Measurements from ENCODE around the gene PIGA. TPM values are rescaled to one million over a fixed set of nuclear protein-coding genes. Genes with fewer than 3 reads are reported as not detected.
A peak's percentile ranks its signal among the peaks of the same experiment; 100 is the strongest.

Gene PIGA
- total RNA-seq, 1 experiment from 2014 or later: 13.9 TPM

DNA sequence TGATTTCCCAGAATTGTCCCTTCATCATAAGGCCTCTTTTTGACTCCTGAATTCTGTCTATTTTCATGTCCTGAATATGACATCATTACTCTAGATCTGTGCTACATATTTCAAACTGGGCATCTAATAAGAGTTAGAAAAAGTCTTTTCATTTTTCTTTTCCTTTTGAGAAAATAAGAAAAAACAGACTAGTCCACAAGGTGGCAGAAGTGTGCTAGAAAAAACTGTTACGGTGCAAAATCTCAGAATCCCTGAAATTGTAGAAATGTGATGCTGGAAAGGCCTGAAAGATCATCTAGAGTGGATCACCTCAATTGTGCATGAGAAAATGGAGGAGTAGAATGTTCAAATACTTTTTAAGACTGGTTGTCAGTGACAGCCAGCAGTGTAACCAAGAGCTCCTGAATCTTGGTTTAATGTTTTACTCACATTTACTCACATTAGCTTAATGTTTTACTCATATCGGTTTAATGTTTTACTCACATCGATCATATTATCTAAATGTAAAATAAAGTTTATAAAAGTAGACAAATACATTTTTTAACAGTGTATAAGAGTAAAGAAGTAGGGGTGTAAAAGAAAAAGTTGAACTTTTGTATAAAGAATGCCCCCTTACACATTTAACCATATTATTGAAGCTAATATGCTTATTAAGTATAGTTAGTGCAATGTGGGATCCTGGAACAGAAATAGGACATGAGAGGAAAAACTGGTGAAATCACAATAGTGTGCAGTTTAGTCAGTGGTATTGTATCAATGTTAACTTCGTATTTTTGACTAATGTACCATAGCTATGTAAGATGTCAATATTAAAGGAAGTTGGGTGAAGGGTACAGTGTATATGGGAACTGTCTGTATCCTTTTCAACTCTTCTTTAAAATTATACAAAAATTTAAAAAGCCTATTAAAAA, 35.1 kb downstream of the PIGA start:
- TF ChIP-seq, protein P1, sequence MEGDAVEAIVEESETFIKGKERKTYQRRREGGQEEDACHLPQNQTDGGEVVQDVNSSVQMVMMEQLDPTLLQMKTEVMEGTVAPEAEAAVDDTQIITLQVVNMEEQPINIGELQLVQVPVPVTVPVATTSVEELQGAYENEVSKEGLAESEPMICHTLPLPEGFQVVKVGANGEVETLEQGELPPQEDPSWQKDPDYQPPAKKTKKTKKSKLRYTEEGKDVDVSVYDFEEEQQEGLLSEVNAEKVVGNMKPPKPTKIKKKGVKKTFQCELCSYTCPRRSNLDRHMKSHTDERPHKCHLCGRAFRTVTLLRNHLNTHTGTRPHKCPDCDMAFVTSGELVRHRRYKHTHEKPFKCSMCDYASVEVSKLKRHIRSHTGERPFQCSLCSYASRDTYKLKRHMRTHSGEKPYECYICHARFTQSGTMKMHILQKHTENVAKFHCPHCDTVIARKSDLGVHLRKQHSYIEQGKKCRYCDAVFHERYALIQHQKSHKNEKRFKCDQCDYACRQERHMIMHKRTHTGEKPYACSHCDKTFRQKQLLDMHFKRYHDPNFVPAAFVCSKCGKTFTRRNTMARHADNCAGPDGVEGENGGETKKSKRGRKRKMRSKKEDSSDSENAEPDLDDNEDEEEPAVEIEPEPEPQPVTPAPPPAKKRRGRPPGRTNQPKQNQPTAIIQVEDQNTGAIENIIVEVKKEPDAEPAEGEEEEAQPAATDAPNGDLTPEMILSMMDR (conservative IDR thresholded peaks at IDR 0.05): peak; percentile 63
- H3K23ac ChIP-seq (ENCODE audit: insufficient read length, low read depth, low read length): no peak overlapping the region
- H2BK12ac ChIP-seq (ENCODE audit: insufficient read length, low read depth, low read length): no peak overlapping the region
- H3K23me2 ChIP-seq (ENCODE audit: insufficient read length, low read depth, low read length, poor library complexity, severe bottlenecking): no peaks in the 10 kb centered on the region
- no peak overlapping the region for H3K27ac Mint-ChIP-seq
- H2BK120ac ChIP-seq (ENCODE audit: low read depth, low read length, poor library complexity, severe bottlenecking): no peak overlapping the region
- H3K18ac ChIP-seq (ENCODE audit: insufficient read length, low read depth, low read length): no peak overlapping the region
- H3T11ph ChIP-seq (ENCODE audit: low read length): no peak overlapping the region
- no peak overlapping the region for H2BK5ac ChIP-seq (ENCODE audit: insufficient read length, low read length)
- no peak overlapping the region for H2AFZ ChIP-seq (ENCODE audit: low read length)
- no peak overlapping the region for H3K14ac ChIP-seq (ENCODE audit: insufficient read depth, low read length)
- no peak overlapping the region for H3K4me2 ChIP-seq (ENCODE audit: insufficient read depth, insufficient read length, low read length)
- no peak overlapping the region for H3K56ac ChIP-seq (ENCODE audit: insufficient read length, low read depth, low read length)
- H4K8ac ChIP-seq (replicated peaks; ENCODE audit: insufficient read length, low read depth, low read length): no peak overlapping the region
- H3K36me3 Mint-ChIP-seq (ENCODE audit: insufficient read depth in 1 of 3, low read depth in 3 of 3): no peaks in the 10 kb centered on the region; a peak in 1 of 7 replicates
- no peaks in the 10 kb centered on the region for H3K4me1 Mint-ChIP-seq
- H3K79me2 ChIP-seq (ENCODE audit: insufficient read depth, low read length): no peaks in the 10 kb centered on the region
- no peak overlapping the region for H4K5ac ChIP-seq (ENCODE audit: insufficient read length, low read depth, low read length)
- peaks cover 1% of the 10 kb centered on the region; the same call in 1 of the 2 replicates for H3K27me3 Mint-ChIP-seq (ENCODE audit: low read depth)
- H2BK20ac ChIP-seq (ENCODE audit: low read depth, low read length, poor library complexity, severe bottlenecking): no peak overlapping the region
- H3K27ac ChIP-seq (ENCODE audit: insufficient read length, low read depth, low read length): no peak overlapping the region
- H4K91ac ChIP-seq (ENCODE audit: insufficient read length, low read depth, low read length): no peak overlapping the region
- no peak overlapping the region for H2AK5ac ChIP-seq (ENCODE audit: insufficient read length, low read length)
- DNase-seq: no peak
- H4K20me1 ChIP-seq (ENCODE audit: control insufficient read depth, insufficient read depth, insufficient read length): no peaks in the 10 kb centered on the region
- H3K27me3 ChIP-seq (ENCODE audit: insufficient read depth, low read length): no peaks in the 10 kb centered on the region
- H2BK15ac ChIP-seq (ENCODE audit: low read depth, low read length): no peak overlapping the region
- no peaks in the 10 kb centered on the region for H3K79me1 ChIP-seq (ENCODE audit: insufficient read depth, low read depth, low read length, poor library complexity, severe bottlenecking)
- peaks cover 13 to 16% of the 10 kb centered on the region in 2 experiments for H3K9me3 Mint-ChIP-seq
- H3K4me3 Mint-ChIP-seq: no peak overlapping the region
- WGBS (ENCODE audit: extremely low coverage, insufficient read length, low lambda C conversion rate): no CpG with 5 or more reads among the region's 4 CpGs
- no peak overlapping the region for H3K4ac ChIP-seq (ENCODE audit: low read depth, low read length)
- no peaks in the 10 kb centered on the region for H3K9me3 ChIP-seq (ENCODE audit: control insufficient read depth, low read depth, low read length)
- no peak overlapping the region for H3K9ac ChIP-seq (ENCODE audit: extremely low read depth, insufficient read length, low read length)
- H3K4me1 ChIP-seq (ENCODE audit: insufficient read depth, low read length): peaks cover 2% of the 10 kb centered on the region; the same call in 1 of the 2 replicates
